NCI-H128 (cell line): ENCODE data around the gene PSMC3IP.
"Not testable (repeated sequence)": the region's sequence is repeated elsewhere in the genome, so short reads cannot be mapped to it uniquely, and the experiment has no call there.

Experiments used
- DNase-seq: peaks from one replicate; lab custom pipeline; 2025; ENCODE audit not compliant: unreplicated experiment; lab: John Stamatoyannopoulos, UW

Gene PSMC3IP

GRCh38 chr17:42562388-42563142 is 15.0 kb downstream of the PSMC3IP start:
- DNase-seq, result no peak

- DNase-seq, result peak; percentile 89
Observed at GRCh38 chr17:42561897-42562387, 15.6 kb downstream of the PSMC3IP start, which contains the start of gene COASY. Gene COASY (plus strand): TSS chr17:42562148. CDS start chr17:42562623, 475 bp downstream.

GRCh38 chr17:42560246-42560645 is 17.3 kb downstream of the PSMC3IP start:
- no peak for DNase-seq

GRCh38 chr17:42559075-42559474 is 18.5 kb downstream of the PSMC3IP start:
- DNase-seq, result no peak

- DNase-seq, result not testable (repeated sequence)
Observed at GRCh38 chr17:42555961-42556617, 21.4 kb downstream of the PSMC3IP start.

GRCh38 chr17:42555122-42555622 is 22.4 kb downstream of the PSMC3IP start:
- DNase-seq, result no peak

GRCh38 chr17:42554250-42555121 is 23.0 kb downstream of the PSMC3IP start:
- peak; percentile 35 for DNase-seq

GRCh38 chr17:42553866-42554249 is 23.7 kb downstream of the PSMC3IP start:
- no peak for DNase-seq

- DNase-seq, result no peak
Observed at GRCh38 chr17:42553161-42553818, 24.2 kb downstream of the PSMC3IP start.

- not testable (repeated sequence) for DNase-seq
Observed at GRCh38 chr17:42552736-42553135, 24.8 kb downstream of the PSMC3IP start, which contains the start of gene HSD17B1. Gene HSD17B1 (plus strand): TSS chr17:42552923. CDS start chr17:42552934, 11 bp downstream.

GRCh38 chr17:42548993-42549755 is 28.4 kb downstream of the PSMC3IP start:
- DNase-seq, result no peak

GRCh38 chr17:42548070-42548837 is 29.3 kb downstream of the PSMC3IP start:
- no peak for DNase-seq

- DNase-seq, result no peak
Observed at GRCh38 chr17:42547698-42548069, 29.8 kb downstream of the PSMC3IP start.

GRCh38 chr17:42547001-42547461 is 30.5 kb downstream of the PSMC3IP start:
- DNase-seq, result no peak

- not testable (repeated sequence) for DNase-seq
Observed at GRCh38 chr17:42545755-42546505, 31.6 kb downstream of the PSMC3IP start.

GRCh38 chr17:42544874-42545283 is 32.6 kb downstream of the PSMC3IP start:
- no peak for DNase-seq

GRCh38 chr17:42543190-42544079 is 34.1 kb downstream of the PSMC3IP start:
- no peak for DNase-seq
